Urinary bladder (tissue), 4 donors: Measurements from ENCODE around the gene MCU. TPM values are rescaled to one million over a fixed set of nuclear protein-coding genes. Genes with fewer than 3 reads are reported as not detected.
"Not testable (repeated sequence)": the region's sequence is repeated elsewhere in the genome, so short reads cannot be mapped to it uniquely, and the experiment has no call there.

Experiments
- DNase-seq: peaks from one replicate; pipeline ENCODE4 v3.0.0-alpha.2; 2015; ENCODE audit errors: extremely low spot score
- H3K27ac ChIP-seq: one replicate; pipeline ENCODE4 v1.5.1; 2013; ENCODE audit warnings: low read depth, mild to moderate bottlenecking, moderate library complexity
- H3K36me3 ChIP-seq: one replicate; pipeline ENCODE4 v1.6.1; 2013; ENCODE audit warnings: mild to moderate bottlenecking, moderate library complexity; ENCODE audit not compliant: insufficient read depth
- H3K4me1 ChIP-seq: one replicate; pipeline ENCODE4 v1.6.1; 2013; ENCODE audit warnings: mild to moderate bottlenecking, moderate library complexity; ENCODE audit not compliant: insufficient read depth
- H3K4me3 ChIP-seq: one replicate; pipeline ENCODE4 v1.5.1; 2013; ENCODE audit warnings: low read depth, low read length
- WGBS: extraction: QIAGEN DNeasy Blood & Tissue Kit; methylation state at CpG from one replicate; pipeline ENCODE4 v1.1.7; 2013; 5-methylcytosine and 5-hydroxymethylcytosine counted together
- polyA plus RNA-seq: library from polyadenylated mRNA; stranded (reverse); fragments of 200-250 nt; gene quantifications from one replicate; pipeline ENCODE4 v1.2.3, GENCODE V29; 2013
- total RNA-seq: library from RNA; depleted of rRNA; stranded (reverse); fragments of >200 nt; gene quantifications from one replicate; pipeline ENCODE4 v1.2.3, GENCODE V29; 2014
- donor health status: healthy with polysubstance abuse.
- donor health status: healthy.

MCU gene
- total and polyA plus RNA-seq, 2 donors, result 17.6 to 65.7 TPM

DNA sequence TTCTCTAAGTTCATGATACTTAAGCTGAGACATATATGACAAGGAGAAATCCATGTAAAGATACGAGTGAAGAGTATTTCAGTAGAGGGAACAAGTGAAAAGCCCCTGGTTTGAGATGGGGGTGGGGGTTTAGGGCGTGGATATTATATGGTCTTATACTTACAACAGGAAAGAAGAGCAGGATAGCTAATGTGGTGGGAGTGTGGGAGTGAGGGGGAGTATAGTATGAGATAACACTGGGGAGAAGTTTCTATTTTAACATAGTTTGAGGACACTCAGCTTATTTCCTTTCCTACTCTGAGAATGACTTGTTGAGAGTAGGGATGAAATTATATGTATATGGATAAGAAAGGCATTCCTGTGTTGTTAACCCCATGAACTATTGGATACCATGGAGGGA is 36.5 kb downstream of the MCU start:
- H3K36me3 ChIP-seq, result no peaks in the 10 kb centered on the region
- no peaks in the 10 kb centered on the region for H3K4me1 ChIP-seq
- H3K4me3 ChIP-seq, result no peak overlapping the region
- WGBS, result 78% methylated on average over 2 of the region's 2 CpGs
- H3K27ac ChIP-seq, result no peak overlapping the region
- DNase-seq, result no peak

GRCh38 chr10:72729528-72729927 is 37.6 kb downstream of the MCU start:
- H3K27ac ChIP-seq, result no peak overlapping the region
- H3K4me3 ChIP-seq, result no peak overlapping the region
- WGBS, result 59% methylated on average over 3 of the region's 3 CpGs
- no peaks in the 10 kb centered on the region for H3K4me1 ChIP-seq
- no peaks in the 10 kb centered on the region for H3K36me3 ChIP-seq
- no peak for DNase-seq

DNA sequence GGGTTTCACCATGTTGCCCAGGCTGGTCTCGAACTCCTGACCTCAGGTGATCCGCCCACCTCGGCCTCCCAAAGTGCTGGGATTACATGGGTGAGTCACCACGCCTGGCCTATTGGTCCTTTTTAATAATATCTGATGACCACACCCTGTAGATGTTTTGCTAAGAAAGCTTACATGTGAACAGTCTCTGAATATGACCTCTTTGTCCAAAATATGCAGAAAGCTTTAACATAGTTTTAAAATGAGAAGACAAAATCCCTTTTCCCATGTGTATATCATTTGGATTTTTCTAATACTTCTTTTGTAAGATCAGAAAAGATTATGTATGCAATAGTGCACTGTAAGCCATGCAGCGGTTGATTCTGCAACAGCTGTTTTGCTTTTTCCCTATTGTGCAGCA is 38.5 kb downstream of the MCU start:
- 75% methylated on average over 5 of the region's 5 CpGs for WGBS
- Histone ChIP-seq H3K36me3 (no peaks in the 10 kb centered on the region), H3K4me3 (no peak overlapping the region), H3K4me1 (no peaks in the 10 kb centered on the region), H3K27ac (no peak overlapping the region)
- no peak for DNase-seq

- H3K4me1 ChIP-seq, result no peaks in the 10 kb centered on the region
- no peak overlapping the region for H3K4me3 ChIP-seq
- H3K27ac ChIP-seq, result no peak overlapping the region
- no peak for DNase-seq
- WGBS, result 69% methylated on average over 4 of the region's 4 CpGs
- H3K36me3 ChIP-seq, result no peaks in the 10 kb centered on the region
Observed at GRCh38 chr10:72731916-72732419, 40.0 kb downstream of the MCU start.

GRCh38 chr10:72732521-72732920 is 40.6 kb downstream of the MCU start:
- 87% methylated on average over 2 of the region's 2 CpGs for WGBS
- Histone ChIP-seq H3K27ac (no peak overlapping the region), H3K4me3 (no peak overlapping the region), H3K36me3 (no peaks in the 10 kb centered on the region), H3K4me1 (no peaks in the 10 kb centered on the region)
- no peak for DNase-seq

- H3K4me3 ChIP-seq, result no peak overlapping the region
- H3K4me1 ChIP-seq, result no peaks in the 10 kb centered on the region
- no peak overlapping the region for H3K27ac ChIP-seq
- DNase-seq, result no peak
- H3K36me3 ChIP-seq, result no peaks in the 10 kb centered on the region
- WGBS, result 99% methylated on average over 1 of the region's 1 CpG
Observed at GRCh38 chr10:72733989-72734388, 42.0 kb downstream of the MCU start.

GRCh38 chr10:72735288-72735936 is 43.5 kb downstream of the MCU start:
- no peaks in the 10 kb centered on the region for H3K36me3 ChIP-seq
- no peak overlapping the region for H3K4me3 ChIP-seq
- DNase-seq, result no peak
- peak overlapping the region; percentile 23 for H3K27ac ChIP-seq
- 90% methylated on average over 1 of the region's 1 CpG for WGBS
- no peaks in the 10 kb centered on the region for H3K4me1 ChIP-seq

GRCh38 chr10:72736176-72736827 is 44.4 kb downstream of the MCU start:
- Histone ChIP-seq H3K27ac (peak overlapping the region; percentile 67), H3K4me1 (no peaks in the 10 kb centered on the region), H3K36me3 (no peaks in the 10 kb centered on the region), H3K4me3 (no peak overlapping the region)
- no peak for DNase-seq
- WGBS, result 15% methylated on average over 1 of the region's 1 CpG

GRCh38 chr10:72736828-72737220 is 44.9 kb downstream of the MCU start:
- Histone ChIP-seq H3K4me1 (no peaks in the 10 kb centered on the region), H3K4me3 (no peak overlapping the region), H3K27ac (peak overlapping the region; percentile 67), H3K36me3 (no peaks in the 10 kb centered on the region)
- no peak for DNase-seq
- 41% methylated on average over 4 of the region's 4 CpGs for WGBS

DNA sequence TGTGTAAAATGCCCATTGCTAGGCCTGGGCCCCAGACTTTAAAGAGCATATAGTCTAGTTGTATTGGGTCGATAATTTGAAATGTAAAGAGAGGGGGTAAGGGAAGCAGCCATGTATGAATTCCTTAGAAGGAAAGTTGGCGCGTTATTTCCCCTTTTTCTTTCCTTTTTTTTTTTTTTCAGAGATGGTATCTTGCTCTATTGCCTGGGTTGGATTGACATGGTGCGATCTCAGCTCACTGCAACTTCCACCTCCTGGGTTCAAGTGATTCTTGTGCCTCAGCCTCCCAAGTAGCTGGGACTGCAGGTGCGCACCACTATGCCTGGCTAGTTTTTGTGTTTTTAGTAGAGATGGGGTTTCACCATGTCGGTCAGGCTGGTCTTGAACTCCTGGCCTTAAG is 45.4 kb downstream of the MCU start:
- H3K4me3 ChIP-seq, H3K27ac ChIP-seq, H3K4me1 ChIP-seq, DNase-seq, H3K36me3 ChIP-seq: not testable (repeated sequence)
- WGBS, result 92% methylated on average over 6 of the region's 6 CpGs

- Histone ChIP-seq H3K36me3 (no peaks in the 10 kb centered on the region), H3K27ac (no peak overlapping the region), H3K4me1 (no peaks in the 10 kb centered on the region), H3K4me3 (no peak overlapping the region)
- DNase-seq, result peak; percentile 35
- WGBS, result 2% methylated on average over 2 of the region's 2 CpGs
Observed at GRCh38 chr10:72738486-72738885, 46.5 kb downstream of the MCU start.

DNA sequence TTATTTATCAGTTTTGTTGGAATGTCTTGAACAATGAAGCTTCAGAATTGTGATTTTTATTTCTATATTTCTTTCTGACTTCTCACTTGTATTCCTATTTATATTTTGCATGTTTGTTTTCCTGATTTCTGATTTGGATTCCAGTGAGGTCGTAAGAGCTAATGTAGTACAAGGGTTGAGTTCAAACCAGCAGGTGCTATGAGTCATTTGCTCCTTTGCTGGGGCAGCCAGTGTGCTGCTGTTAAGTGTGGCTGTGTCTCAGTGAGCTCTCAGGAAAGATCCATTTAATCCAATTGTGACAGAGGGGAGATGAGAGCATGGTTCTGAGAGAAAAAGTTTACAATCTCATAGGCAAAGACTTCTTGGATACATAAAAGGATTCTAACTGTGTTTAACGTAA is 48.6 kb downstream of the MCU start:
- Histone ChIP-seq H3K36me3 (no peaks in the 10 kb centered on the region), H3K4me1 (no peaks in the 10 kb centered on the region), H3K4me3 (no peak overlapping the region), H3K27ac (no peak overlapping the region)
- 38% methylated on average over 2 of the region's 2 CpGs for WGBS
- no peak for DNase-seq

DNA sequence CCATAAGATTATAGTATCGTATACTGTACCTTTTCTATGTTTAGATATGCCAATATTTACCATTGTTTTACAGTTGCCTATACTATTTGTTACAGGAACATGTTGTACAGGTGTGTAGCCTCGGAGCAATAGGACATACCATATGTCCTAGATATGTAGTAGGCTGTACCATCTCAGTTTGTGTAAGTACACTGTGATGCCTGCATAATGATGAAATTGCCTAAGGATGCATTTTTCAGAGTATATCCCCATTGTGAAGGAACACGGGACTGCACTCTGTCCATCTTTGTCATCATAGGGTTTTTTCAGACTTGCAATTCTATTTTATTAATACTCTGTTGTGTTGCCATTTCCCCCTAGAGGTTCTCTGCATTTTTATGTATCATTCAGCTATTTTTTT is 50.1 kb downstream of the MCU start:
- WGBS, result 93% methylated on average over 3 of the region's 3 CpGs
- Histone ChIP-seq H3K4me1 (no peaks in the 10 kb centered on the region), H3K4me3 (no peak overlapping the region), H3K27ac (no peak overlapping the region), H3K36me3 (no peaks in the 10 kb centered on the region)
- no peak for DNase-seq

DNA sequence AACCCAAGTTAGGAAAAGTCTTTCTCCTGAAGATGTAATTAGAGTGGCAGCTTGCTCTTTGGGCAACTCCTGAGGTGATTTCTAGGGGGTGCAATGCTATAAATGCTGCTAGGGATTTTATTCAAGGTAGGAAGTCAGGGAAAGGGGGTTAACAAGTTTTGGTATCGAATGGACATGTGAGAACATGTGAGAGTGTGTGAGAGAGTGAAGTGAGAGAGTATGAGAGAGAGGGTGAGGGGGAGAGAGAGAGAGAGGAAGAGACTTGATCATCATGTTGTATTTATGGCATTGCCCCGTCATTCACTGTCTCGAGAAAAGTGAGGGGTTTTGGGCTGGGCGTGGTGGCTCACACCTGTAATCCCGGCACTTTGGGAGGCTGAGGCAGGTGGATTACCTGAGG is 50.9 kb downstream of the MCU start:
- Histone ChIP-seq H3K4me1 (no peaks in the 10 kb centered on the region), H3K4me3 (no peak overlapping the region), H3K36me3 (no peaks in the 10 kb centered on the region), H3K27ac (no peak overlapping the region)
- DNase-seq, result no peak
- whole genome bisulfite sequencing, result 93% methylated on average over 5 of the region's 5 CpGs
